Testis (tissue), 3 donors: ENCODE results near the gene CXCL10. TPM values are rescaled to one million over a fixed set of nuclear protein-coding genes. Genes with fewer than 3 reads are reported as not detected.
"Not testable (repeated sequence)": the region's sequence is repeated elsewhere in the genome, so short reads cannot be mapped to it uniquely, and the experiment has no call there.

ENCODE experiments used
- DNase-seq: peaks from one replicate; pipeline ENCODE4 v3.0.0-alpha.2; 2019
- H3K27ac ChIP-seq, 2 donors: fragments of 200-600 bp; sonication (generic); one replicate each; pipeline ENCODE4 v1.5.1; 2019
- H3K27me3 ChIP-seq: fragments of 200-600 bp; sonication (generic); one replicate; pipeline ENCODE4 v1.5.1; 2019
- H3K36me3 ChIP-seq: fragments of 200-600 bp; sonication (generic); one replicate; pipeline ENCODE4 v1.5.1; 2017; ENCODE audit warnings: low read depth; ENCODE audit errors: missing control alignments
- H3K4me1 ChIP-seq: fragments of 200-600 bp; sonication (generic); one replicate; pipeline ENCODE4 v1.5.1; 2019
- H3K4me3 ChIP-seq, 2 donors: fragments of 200-600 bp; sonication (generic); one replicate each; pipeline ENCODE4 v1.5.1; 2017 to 2019
- H3K9me3 ChIP-seq: fragments of 200-600 bp; sonication (generic); one replicate; pipeline ENCODE4 v1.5.1; 2017
- POLR2A ChIP-seq: fragments of 450-650 bp; IDR thresholded peaks from one replicate; pipeline ENCODE4 v1.6.1; 2017; ENCODE audit warnings: antibody characterized with exemption, mild to moderate bottlenecking, moderate library complexity
- WGBS, 2 donors: methylation state at CpG; one replicate each; pipeline ENCODE4 v1.1.5; 2018; 5-methylcytosine and 5-hydroxymethylcytosine counted together
- intact Hi-C: fragments of 100-400 bp; cut with DNase I; formaldehyde crosslinking; loops from one replicate; pipeline ENCODE4 v1.15.1; 2023; ENCODE audit warnings: low total_unique reads
- polyA plus RNA-seq: library from polyadenylated mRNA; stranded (reverse); fragments of 350-450 nt; fragmentation: Illumina TruSeq; extraction: RNeasy Lipid Tissue Mini Kit (QIAGEN cat#74804); gene quantifications from one replicate; pipeline ENCODE4 v1.2.3, GENCODE V29; 2014; ENCODE audit warnings: low read depth, low replicate concordance; ENCODE audit not compliant: insufficient read depth
- total RNA-seq, 2 donors: library from RNA; depleted of rRNA; stranded (reverse); fragments of >200 nt; gene quantifications; one replicate each; pipeline ENCODE4 v1.2.3, GENCODE V29; 2016
- TF ChIP-seq, protein P1 (sequence below), 3 experiments: fragments of 450-650 bp in 2 of 3; fragments of 200-600 bp in 1 of 3; sonication (generic) in 1 of 3; IDR thresholded peaks; one replicate each; pipeline ENCODE4 v1.5.1; 2016 to 2019; ENCODE audit warnings: antibody characterized with exemption in 3 of 3, mild to moderate bottlenecking in 2 of 3, moderate library complexity in 1 of 3

The CXCL10 gene
- total and polyA plus RNA-seq, 3 donors from 2014 or later = 5.9 TPM; not detected in 2

DNA sequence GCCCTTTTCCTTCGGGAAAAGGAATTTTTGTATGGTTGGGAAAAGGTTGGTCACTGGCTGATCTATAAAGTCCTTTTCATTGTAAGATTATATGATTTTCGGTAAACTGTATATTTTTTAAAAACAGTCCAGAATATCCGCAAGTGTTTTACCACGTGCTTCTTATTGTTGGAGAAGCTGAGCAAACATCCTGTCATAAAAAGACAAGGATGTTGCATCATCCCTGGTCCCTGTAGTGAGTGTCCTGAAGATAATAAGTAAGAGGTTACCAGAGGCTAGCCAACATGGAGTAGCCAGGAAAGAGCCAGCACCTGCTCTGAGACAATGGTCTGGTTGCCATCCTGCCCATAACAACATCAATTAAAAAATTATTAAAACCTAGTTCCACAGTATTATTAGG lies 21.1 kb downstream of the CXCL10 start:
- H3K27ac ChIP-seq = no peak overlapping the region
- TF ChIP-seq POLR2A = no peak
- TF ChIP-seq, protein P1, sequence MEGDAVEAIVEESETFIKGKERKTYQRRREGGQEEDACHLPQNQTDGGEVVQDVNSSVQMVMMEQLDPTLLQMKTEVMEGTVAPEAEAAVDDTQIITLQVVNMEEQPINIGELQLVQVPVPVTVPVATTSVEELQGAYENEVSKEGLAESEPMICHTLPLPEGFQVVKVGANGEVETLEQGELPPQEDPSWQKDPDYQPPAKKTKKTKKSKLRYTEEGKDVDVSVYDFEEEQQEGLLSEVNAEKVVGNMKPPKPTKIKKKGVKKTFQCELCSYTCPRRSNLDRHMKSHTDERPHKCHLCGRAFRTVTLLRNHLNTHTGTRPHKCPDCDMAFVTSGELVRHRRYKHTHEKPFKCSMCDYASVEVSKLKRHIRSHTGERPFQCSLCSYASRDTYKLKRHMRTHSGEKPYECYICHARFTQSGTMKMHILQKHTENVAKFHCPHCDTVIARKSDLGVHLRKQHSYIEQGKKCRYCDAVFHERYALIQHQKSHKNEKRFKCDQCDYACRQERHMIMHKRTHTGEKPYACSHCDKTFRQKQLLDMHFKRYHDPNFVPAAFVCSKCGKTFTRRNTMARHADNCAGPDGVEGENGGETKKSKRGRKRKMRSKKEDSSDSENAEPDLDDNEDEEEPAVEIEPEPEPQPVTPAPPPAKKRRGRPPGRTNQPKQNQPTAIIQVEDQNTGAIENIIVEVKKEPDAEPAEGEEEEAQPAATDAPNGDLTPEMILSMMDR (IDR thresholded peaks at IDR 0.05) = no peak
- H3K4me1 ChIP-seq = no peaks in the 10 kb centered on the region
- no peaks in the 10 kb centered on the region for H3K36me3 ChIP-seq
- intact Hi-C loops = no loop called here
- 86 to 90% methylated on average over 4 of the region's 4 CpGs for WGBS, 2 donors
- DNase-seq = no peak
- H3K9me3 ChIP-seq = no peaks in the 10 kb centered on the region
- no peak overlapping the region for H3K4me3 ChIP-seq
- no peaks in the 10 kb centered on the region for H3K27me3 ChIP-seq

DNA sequence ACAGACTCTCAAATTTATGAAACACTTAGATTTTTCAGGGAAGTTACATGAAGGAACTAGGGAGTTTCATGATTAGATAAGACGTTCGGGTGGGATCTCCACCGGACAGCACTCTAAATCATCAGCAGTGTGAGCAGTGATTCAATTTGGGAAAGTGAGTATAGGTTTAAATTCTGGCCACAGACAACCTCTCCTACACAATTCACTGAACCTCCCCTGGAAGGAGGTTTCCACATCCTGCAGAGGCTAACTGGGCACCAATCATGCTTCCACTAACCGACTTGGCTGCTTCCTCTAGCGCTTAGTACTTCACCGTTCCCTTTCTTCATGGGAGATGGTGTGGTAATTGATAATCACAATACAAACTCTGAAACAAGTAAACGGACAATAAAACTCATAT lies 21.6 kb downstream of the CXCL10 start:
- no peaks in the 10 kb centered on the region for H3K36me3 ChIP-seq
- WGBS, 2 donors = 59 to 62% methylated on average over 7 of the region's 7 CpGs
- TF ChIP-seq, protein P1 (IDR thresholded peaks at IDR 0.05) = no peak
- TF ChIP-seq POLR2A = no peak
- no peaks in the 10 kb centered on the region for H3K27me3 ChIP-seq
- DNase-seq = no peak
- intact Hi-C loops = no loop called here
- H3K4me1 ChIP-seq = no peaks in the 10 kb centered on the region
- no peaks in the 10 kb centered on the region for H3K9me3 ChIP-seq
- H3K4me3 ChIP-seq = no peak overlapping the region
- no peak overlapping the region for H3K27ac ChIP-seq

DNA sequence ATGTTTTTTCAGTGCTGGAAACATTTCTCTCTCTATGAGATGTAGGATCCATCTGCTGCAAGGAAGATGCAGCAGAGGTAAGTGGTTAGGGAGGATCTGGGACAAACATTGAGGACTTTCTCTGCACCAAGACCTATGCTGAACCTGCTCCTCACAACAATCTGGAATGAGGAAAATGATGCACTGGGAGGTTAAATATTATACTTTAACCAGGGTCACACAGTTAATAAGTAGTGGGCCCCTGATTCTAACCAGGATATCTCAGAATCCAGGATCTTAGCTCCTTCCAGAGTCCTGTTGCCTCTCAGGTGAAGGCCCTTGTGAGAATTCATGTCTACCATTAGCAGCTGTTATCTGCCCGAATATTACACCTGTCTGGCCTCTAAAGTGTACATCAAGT lies 23.0 kb downstream of the CXCL10 start:
- TF ChIP-seq, protein P1 (IDR thresholded peaks at IDR 0.05) = no peak
- TF ChIP-seq POLR2A = no peak
- DNase-seq = no peak
- Histone ChIP-seq H3K27ac (no peak overlapping the region), H3K27me3 (no peaks in the 10 kb centered on the region), H3K4me3 (no peak overlapping the region), H3K36me3 (no peaks in the 10 kb centered on the region), H3K9me3 (no peaks in the 10 kb centered on the region), H3K4me1 (no peaks in the 10 kb centered on the region)
- WGBS, 2 donors = 81 to 100% methylated on average over 1 of the region's 1 CpG
- intact Hi-C loops = no loop called here

DNA sequence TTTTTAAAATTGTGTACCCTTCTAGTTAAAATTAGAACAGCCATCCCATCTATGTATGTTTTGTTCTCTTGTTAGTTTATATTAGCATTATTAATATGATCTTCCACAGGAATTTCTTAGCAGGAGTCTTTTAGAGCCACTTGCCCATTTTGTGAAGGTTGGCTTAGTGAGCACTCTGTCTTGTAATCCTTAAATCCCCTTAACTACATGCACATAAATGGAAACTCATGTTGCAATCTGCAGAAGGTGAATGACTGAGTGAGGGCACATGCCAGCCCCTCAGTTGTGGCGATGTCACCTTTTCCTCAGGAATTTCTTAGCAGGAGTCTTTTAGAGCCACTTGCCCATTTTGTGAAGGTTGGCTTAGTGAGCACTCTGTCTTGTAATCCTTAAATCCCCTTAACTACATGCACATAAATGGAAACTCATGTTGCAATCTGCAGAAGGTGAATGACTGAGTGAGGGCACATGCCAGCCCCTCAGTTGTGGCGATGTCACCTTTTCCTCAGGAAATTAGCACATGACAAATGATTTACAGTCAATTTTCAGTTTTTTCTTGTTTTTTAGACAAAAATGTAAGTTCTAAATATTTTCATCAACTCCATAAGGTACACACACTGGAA lies 24.7 kb downstream of the CXCL10 start:
- 92 to 100% methylated on average over 2 of the region's 2 CpGs for WGBS, 2 donors
- not testable (repeated sequence) for H3K9me3 ChIP-seq, H3K27ac ChIP-seq, H3K27me3 ChIP-seq, DNase-seq, H3K36me3 ChIP-seq, H3K4me1 ChIP-seq, H3K4me3 ChIP-seq
- intact Hi-C loops = loop anchor here (5.0 kb wide), 1 partner anchor 69 kb away; no protein-coding TSS in a partner anchor

DNA sequence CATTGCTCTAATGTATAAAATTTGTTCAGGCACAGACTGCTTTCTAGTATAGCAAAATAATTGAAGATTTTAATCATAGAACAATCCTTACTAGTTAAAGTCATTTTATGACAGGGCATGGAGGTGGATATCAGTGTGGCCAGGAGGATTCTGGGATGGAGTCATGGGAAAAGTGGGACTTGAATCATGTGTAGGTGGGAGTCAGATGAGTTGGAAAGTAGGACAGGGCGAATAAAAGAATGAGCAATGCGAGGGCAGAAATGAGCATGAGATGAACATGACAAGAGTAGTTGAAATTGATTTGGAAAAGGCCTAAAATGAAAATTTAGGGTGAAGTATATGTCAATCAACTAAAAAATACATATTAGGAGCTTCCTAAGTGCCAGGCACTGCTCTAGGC lies 25.4 kb downstream of the CXCL10 start:
- no peak for DNase-seq
- no peak for TF ChIP-seq POLR2A
- TF ChIP-seq, protein P1 (IDR thresholded peaks at IDR 0.05) = no peak
- H3K36me3 ChIP-seq = no peaks in the 10 kb centered on the region
- H3K27ac ChIP-seq = no peak overlapping the region
- no peaks in the 10 kb centered on the region for H3K4me1 ChIP-seq
- WGBS, 2 donors = 84 to 95% methylated on average over 2 of the region's 2 CpGs
- no peaks in the 10 kb centered on the region for H3K27me3 ChIP-seq
- intact Hi-C loops = loop anchor here (5.0 kb wide), 1 partner anchor 69 kb away; no protein-coding TSS in a partner anchor
- H3K4me3 ChIP-seq = no peak overlapping the region
- H3K9me3 ChIP-seq = no peaks in the 10 kb centered on the region
